ENCODE data around the gene EPHA7.

- TF ChIP-seq CTCF (IDR thresholded peaks at IDR 0.05; ENCODE audit: low read depth, low read length): no peak
- no peak for TF ChIP-seq POLR2A (IDR thresholded peaks at IDR 0.05; ENCODE audit: extremely low read depth, insufficient read length)
- TF ChIP-seq MAX (IDR thresholded peaks at IDR 0.05; ENCODE audit: low read depth, low read length): no peak
- no peak for TF ChIP-seq MYC (IDR thresholded peaks at IDR 0.05; ENCODE audit: low read depth, low read length)
Measured at GRCh38 chr6:93243231-93243778, 176.1 kb downstream of the EPHA7 start.

All from NB4 (cell line).